ENCODE measurements around the gene TMEM37. TPM values are rescaled to one million over a fixed set of nuclear protein-coding genes. Genes with fewer than 3 reads are reported as not detected.

TMEM37 gene
- total RNA-seq, 1 experiment from 2014 or later: 9.6 TPM

DNA sequence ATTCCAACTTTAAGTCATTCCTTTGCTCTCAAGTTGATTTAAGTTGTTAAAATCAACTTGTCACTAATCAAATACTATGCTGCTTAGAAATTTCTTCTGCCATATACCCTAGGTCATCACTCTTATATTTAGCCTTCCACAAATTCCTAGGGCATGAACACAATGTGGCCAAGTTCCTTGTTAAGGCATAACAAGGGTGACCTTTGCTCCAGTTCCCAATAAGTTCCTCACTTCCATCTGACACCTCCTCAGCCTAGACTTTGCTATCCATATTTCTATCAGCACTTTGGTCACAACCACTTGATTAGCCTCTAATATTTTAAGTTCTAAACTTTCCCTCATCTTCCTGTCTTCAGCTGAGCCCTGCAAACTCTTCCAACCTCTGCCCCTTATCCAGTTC is 9.9 kb upstream of the TMEM37 start:
- Mint-ChIP-seq H3K9me3 (peaks cover 31% of the 10 kb centered on the region), H3K36me3 (peaks cover 21% of the 10 kb centered on the region), H3K4me3 (no peak overlapping the region), H3K4me1 (peaks cover 21% of the 10 kb centered on the region), H3K27me3 (ENCODE audit: low read depth) (peaks cover 18% of the 10 kb centered on the region), H3K27ac (no peak overlapping the region)
- DNase-seq (ENCODE audit: low spot score) (no peak), ATAC-seq (no peak)
- no peak for TF ChIP-seq ZNF232 (CRISPR knock-in tag; IDR thresholded peaks at IDR 0.05)
- TF ChIP-seq, protein P1, sequence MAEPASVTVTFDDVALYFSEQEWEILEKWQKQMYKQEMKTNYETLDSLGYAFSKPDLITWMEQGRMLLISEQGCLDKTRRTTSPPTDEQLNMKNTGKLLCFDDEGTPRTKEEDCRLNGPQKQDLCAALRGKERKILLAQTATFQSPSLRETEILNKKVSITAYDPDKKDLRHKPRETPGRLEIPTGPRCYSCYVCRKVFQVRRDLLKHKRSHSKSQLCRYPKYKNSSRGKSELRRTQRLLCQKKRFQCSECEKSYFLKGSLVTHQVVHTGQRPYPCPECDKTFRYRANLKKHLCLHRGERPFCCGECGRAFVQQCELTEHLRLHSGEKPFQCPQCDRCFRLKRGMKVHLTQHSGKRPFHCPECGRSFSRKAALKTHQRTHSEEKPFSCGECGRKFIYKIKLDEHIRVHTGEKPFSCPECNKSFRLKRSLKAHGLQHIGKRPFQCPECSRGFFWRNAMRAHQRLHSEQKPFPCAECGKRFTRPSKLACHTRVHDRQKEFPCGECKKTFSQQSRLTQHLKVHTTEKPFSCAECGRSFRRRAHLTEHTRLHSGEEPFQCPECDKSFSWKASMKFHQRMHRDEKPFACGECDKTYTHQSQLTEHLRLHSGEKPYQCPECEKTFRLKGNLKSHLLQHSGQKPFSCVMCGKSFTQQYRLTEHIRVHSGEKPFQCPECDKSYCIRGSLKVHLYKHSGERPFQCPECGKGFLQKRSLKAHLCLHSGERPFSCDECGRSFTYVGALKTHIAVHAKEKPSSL (CRISPR knock-in tag; conservative IDR thresholded peaks at IDR 0.05): no peak
- TF ChIP-seq, protein P2, sequence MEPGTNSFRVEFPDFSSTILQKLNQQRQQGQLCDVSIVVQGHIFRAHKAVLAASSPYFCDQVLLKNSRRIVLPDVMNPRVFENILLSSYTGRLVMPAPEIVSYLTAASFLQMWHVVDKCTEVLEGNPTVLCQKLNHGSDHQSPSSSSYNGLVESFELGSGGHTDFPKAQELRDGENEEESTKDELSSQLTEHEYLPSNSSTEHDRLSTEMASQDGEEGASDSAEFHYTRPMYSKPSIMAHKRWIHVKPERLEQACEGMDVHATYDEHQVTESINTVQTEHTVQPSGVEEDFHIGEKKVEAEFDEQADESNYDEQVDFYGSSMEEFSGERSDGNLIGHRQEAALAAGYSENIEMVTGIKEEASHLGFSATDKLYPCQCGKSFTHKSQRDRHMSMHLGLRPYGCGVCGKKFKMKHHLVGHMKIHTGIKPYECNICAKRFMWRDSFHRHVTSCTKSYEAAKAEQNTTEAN (CRISPR knock-in tag; IDR thresholded peaks at IDR 0.05): no peak
- TF ChIP-seq, protein P3, sequence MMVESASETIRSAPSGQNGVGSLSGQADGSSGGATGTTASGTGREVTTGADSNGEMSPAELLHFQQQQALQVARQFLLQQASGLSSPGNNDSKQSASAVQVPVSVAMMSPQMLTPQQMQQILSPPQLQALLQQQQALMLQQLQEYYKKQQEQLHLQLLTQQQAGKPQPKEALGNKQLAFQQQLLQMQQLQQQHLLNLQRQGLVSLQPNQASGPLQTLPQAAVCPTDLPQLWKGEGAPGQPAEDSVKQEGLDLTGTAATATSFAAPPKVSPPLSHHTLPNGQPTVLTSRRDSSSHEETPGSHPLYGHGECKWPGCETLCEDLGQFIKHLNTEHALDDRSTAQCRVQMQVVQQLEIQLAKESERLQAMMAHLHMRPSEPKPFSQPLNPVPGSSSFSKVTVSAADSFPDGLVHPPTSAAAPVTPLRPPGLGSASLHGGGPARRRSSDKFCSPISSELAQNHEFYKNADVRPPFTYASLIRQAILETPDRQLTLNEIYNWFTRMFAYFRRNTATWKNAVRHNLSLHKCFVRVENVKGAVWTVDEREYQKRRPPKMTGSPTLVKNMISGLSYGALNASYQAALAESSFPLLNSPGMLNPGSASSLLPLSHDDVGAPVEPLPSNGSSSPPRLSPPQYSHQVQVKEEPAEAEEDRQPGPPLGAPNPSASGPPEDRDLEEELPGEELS (CRISPR knock-in tag; IDR thresholded peaks at IDR 0.05): no peak
- no peak for TF ChIP-seq ZNF423 (CRISPR knock-in tag; IDR thresholded peaks at IDR 0.05)
- no peak for TF ChIP-seq GTF2I (CRISPR knock-in tag; conservative IDR thresholded peaks at IDR 0.05)
- TF ChIP-seq ELF4 (CRISPR knock-in tag; IDR thresholded peaks at IDR 0.05; ENCODE audit: low read depth): no peak
- TF ChIP-seq, protein P4, sequence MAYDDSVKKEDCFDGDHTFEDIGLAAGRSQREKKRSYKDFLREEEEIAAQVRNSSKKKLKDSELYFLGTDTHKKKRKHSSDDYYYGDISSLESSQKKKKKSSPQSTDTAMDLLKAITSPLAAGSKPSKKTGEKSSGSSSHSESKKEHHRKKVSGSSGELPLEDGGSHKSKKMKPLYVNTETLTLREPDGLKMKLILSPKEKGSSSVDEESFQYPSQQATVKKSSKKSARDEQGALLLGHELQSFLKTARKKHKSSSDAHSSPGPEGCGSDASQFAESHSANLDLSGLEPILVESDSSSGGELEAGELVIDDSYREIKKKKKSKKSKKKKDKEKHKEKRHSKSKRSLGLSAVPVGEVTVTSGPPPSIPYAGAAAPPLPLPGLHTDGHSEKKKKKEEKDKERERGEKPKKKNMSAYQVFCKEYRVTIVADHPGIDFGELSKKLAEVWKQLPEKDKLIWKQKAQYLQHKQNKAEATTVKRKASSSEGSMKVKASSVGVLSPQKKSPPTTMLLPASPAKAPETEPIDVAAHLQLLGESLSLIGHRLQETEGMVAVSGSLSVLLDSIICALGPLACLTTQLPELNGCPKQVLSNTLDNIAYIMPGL (CRISPR knock-in tag; IDR thresholded peaks at IDR 0.05): no peak
- no peak for TF ChIP-seq ZNF671 (CRISPR knock-in tag; IDR thresholded peaks at IDR 0.05)
- ChIA-PET POLR2A (no interaction called here), CTCF (no interaction called here)

DNA sequence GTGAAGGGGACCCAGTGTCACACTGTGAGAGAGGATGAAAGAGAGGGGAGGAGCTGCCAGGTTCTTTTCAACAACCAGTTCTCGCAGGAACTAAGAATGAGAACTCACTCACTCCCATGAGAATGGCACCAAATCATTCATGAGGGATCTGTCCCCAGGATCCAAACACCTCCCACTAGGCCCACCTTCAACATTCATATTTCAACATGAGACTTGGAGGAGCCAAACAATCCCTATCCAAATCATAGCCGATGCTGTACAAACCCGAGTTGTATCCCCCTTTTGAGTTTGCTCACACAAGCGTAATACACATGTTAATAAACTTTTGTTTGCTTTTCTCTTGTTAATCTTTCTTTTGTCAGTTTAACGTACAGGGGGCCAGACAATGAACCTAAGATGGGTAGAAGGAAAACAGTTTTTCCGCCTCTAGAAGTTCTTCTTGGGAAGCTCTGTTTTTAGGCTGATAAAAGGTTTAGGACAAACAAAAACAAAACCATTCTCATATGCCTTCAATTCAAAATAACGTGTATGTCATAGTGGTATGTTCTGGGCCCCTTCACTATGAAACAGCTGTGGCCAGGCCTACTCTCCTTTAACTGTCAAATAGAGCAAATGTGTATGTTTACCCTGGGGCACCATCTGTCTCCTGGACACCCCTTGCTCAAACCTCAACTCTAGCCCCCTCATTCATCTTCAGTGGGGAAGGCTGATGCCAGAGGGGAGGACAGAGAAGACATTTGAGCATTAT is 9.1 kb upstream of the TMEM37 start:
- TF ChIP-seq IRF1 (CRISPR knock-in tag; IDR thresholded peaks at IDR 0.05) (no peak), MAX (CRISPR knock-in tag; IDR thresholded peaks at IDR 0.05) (no peak)
- H3K27ac Mint-ChIP-seq: no peak overlapping the region
- ChIA-PET POLR2A (no interaction called here), CTCF (no interaction called here)
- peaks cover 21% of the 10 kb centered on the region for H3K36me3 Mint-ChIP-seq
- ATAC-seq (no peak), DNase-seq (ENCODE audit: low spot score) (no peak)
- peaks cover 27% of the 10 kb centered on the region for H3K4me1 Mint-ChIP-seq
- H3K4me3 Mint-ChIP-seq: no peak overlapping the region
- peaks cover 18% of the 10 kb centered on the region for H3K27me3 Mint-ChIP-seq (ENCODE audit: low read depth)
- H3K9me3 Mint-ChIP-seq: peaks cover 31% of the 10 kb centered on the region

GRCh38 chr2:119423108-119423444 is 8.6 kb upstream of the TMEM37 start:
- Mint-ChIP-seq H3K4me1 (peaks cover 33% of the 10 kb centered on the region), H3K4me3 (no peak overlapping the region), H3K27ac (no peak overlapping the region), H3K9me3 (peaks cover 31% of the 10 kb centered on the region), H3K27me3 (ENCODE audit: low read depth) (peaks cover 23% of the 10 kb centered on the region), H3K36me3 (peaks cover 21% of the 10 kb centered on the region)
- ATAC-seq (no peak), DNase-seq (ENCODE audit: low spot score) (no peak)
- TF ChIP-seq TEAD4 (CRISPR knock-in tag; IDR thresholded peaks at IDR 0.05): no peak
- no peak for TF ChIP-seq ZNF232 (CRISPR knock-in tag; IDR thresholded peaks at IDR 0.05)
- TF ChIP-seq, protein P5, sequence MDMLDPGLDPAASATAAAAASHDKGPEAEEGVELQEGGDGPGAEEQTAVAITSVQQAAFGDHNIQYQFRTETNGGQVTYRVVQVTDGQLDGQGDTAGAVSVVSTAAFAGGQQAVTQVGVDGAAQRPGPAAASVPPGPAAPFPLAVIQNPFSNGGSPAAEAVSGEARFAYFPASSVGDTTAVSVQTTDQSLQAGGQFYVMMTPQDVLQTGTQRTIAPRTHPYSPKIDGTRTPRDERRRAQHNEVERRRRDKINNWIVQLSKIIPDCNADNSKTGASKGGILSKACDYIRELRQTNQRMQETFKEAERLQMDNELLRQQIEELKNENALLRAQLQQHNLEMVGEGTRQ (CRISPR knock-in tag; IDR thresholded peaks at IDR 0.05): no peak
- ChIA-PET CTCF (no interaction called here), POLR2A (no interaction called here)

Data from WTC11 (cell line).